Uterus (tissue), 4 donors: Measurements from ENCODE around the gene PLP1. TPM values are rescaled to one million over a fixed set of nuclear protein-coding genes. Genes with fewer than 3 reads are reported as not detected.

Source experiments
- DNase-seq, 2 donors: peaks; one replicate each; pipeline ENCODE4 v3.0.0-alpha.2; 2019 to 2020
- H3K27ac ChIP-seq, 2 donors: fragments of 200-600 bp; sonication (generic); 1 replicate in 1 of 2; 2 replicates in 1 of 2; pipeline ENCODE4 v1.5.1; 2016 to 2018
- H3K27me3 ChIP-seq, 2 donors: fragments of 200-600 bp; sonication (generic); one replicate each; pipeline ENCODE4 v1.5.1; 2018 to 2019; ENCODE audit warnings: control low read depth in 1 of 2
- H3K36me3 ChIP-seq, 2 donors: fragments of 200-600 bp; sonication (generic); one replicate each; pipeline ENCODE4 v1.5.1; 2019; ENCODE audit warnings: control low read depth in 1 of 2
- H3K4me1 ChIP-seq, 2 donors: fragments of 200-600 bp; sonication (generic); one replicate each; pipeline ENCODE4 v1.5.1; 2018 to 2019; ENCODE audit warnings: control low read depth in 1 of 2
- H3K4me3 ChIP-seq, 2 donors: fragments of 200-600 bp; sonication (generic); 1 replicate in 1 of 2; 2 replicates in 1 of 2; pipeline ENCODE4 v1.5.1; 2018 to 2019; ENCODE audit warnings: mild to moderate bottlenecking in 1 of 2
- H3K9me3 ChIP-seq, 2 donors: fragments of 200-600 bp; sonication (generic); one replicate each; pipeline ENCODE4 v1.5.1; 2019; ENCODE audit warnings: control low read depth in 1 of 2
- CTCF ChIP-seq, 4 experiments: fragments of 200-600 bp in 2 of 4; fragments of 450-650 bp in 2 of 4; sonication (generic) in 2 of 4; IDR thresholded peaks; one replicate each; pipeline ENCODE4 v1.5.1; 2016 to 2019; ENCODE audit warnings: antibody characterized with exemption in 4 of 4, mild to moderate bottlenecking in 2 of 4, moderate library complexity in 1 of 4
- POLR2A ChIP-seq, 2 donors: fragments of 450-650 bp; IDR thresholded peaks; one replicate each; pipeline ENCODE4 v1.6.1; 2016; ENCODE audit warnings: antibody characterized with exemption in 2 of 2, mild to moderate bottlenecking in 1 of 2, moderate library complexity in 1 of 2
- intact Hi-C: fragments of 100-400 bp; cut with DNase I; formaldehyde crosslinking; loops from one replicate; pipeline ENCODE4 v1.15.1; 2023; ENCODE audit warnings: low total_unique reads
- total RNA-seq, 4 donors: library from RNA; depleted of rRNA in 3 of 4; stranded (reverse); fragments of >200 nt in 3 of 4; gene quantifications; one replicate each; pipeline versions ENCODE4 v1.1.0 to v1.2.4, GENCODE V29; 2014 to 2023
- donor health status: DM: yes; HTN: yes; CAD: no.

PLP1 gene
- total RNA-seq, 4 donors from 2014 or later = 0.88 to 41.0 (median 2.0) TPM

- H3K4me3 ChIP-seq = no peak overlapping the region
- H3K27me3 ChIP-seq = peaks cover 0 to 7% of the 10 kb centered on the region in 2 donors
- no peaks in the 10 kb centered on the region for H3K4me1 ChIP-seq
- no peaks in the 10 kb centered on the region for H3K9me3 ChIP-seq
- TF ChIP-seq POLR2A (IDR thresholded peaks at IDR 0.05) (no peak), CTCF (IDR thresholded peaks at IDR 0.05) (no peak)
- no peak overlapping the region for H3K27ac ChIP-seq
- no peaks in the 10 kb centered on the region for H3K36me3 ChIP-seq
- DNase-seq = no peak
- intact Hi-C loops = no loop called here
These were observed 43.6 kb upstream of the PLP1 start for GRCh38 chrX:103733017-103733416.

- intact Hi-C loops = no loop called here
- H3K36me3 ChIP-seq = no peaks in the 10 kb centered on the region
- TF ChIP-seq CTCF (IDR thresholded peaks at IDR 0.05) (no peak), POLR2A (IDR thresholded peaks at IDR 0.05) (no peak)
- no peak overlapping the region for H3K27ac ChIP-seq
- no peak for DNase-seq
- H3K4me1 ChIP-seq = no peaks in the 10 kb centered on the region
- peaks cover 0 to 7% of the 10 kb centered on the region in 2 donors for H3K27me3 ChIP-seq
- no peaks in the 10 kb centered on the region for H3K9me3 ChIP-seq
- no peak overlapping the region for H3K4me3 ChIP-seq
These were observed 42.4 kb upstream of the PLP1 start for GRCh38 chrX:103734125-103734760.

- no peak for DNase-seq
- H3K27ac ChIP-seq = no peak overlapping the region
- peaks cover 0 to 7% of the 10 kb centered on the region in 2 donors for H3K27me3 ChIP-seq
- H3K4me3 ChIP-seq = no peak overlapping the region
- intact Hi-C loops = no loop called here
- H3K9me3 ChIP-seq = no peaks in the 10 kb centered on the region
- no peaks in the 10 kb centered on the region for H3K4me1 ChIP-seq
- H3K36me3 ChIP-seq = no peaks in the 10 kb centered on the region
- no peak for TF ChIP-seq CTCF (IDR thresholded peaks at IDR 0.05)
- TF ChIP-seq POLR2A (IDR thresholded peaks at IDR 0.05) = no peak
These were observed 38.9 kb upstream of the PLP1 start for GRCh38 chrX:103737696-103738095.

GRCh38 chrX:103739421-103739820 lies 37.2 kb upstream of the PLP1 start:
- intact Hi-C loops = no loop called here

More at GRCh38 chrX:103739421-103739820, 37.2 kb upstream of the PLP1 start:
- H3K36me3 ChIP-seq = no peaks in the 10 kb centered on the region
- H3K9me3 ChIP-seq = no peaks in the 10 kb centered on the region
- DNase-seq = no peak
- H3K27me3 ChIP-seq = no peaks in the 10 kb centered on the region
- no peak overlapping the region for H3K27ac ChIP-seq
- H3K4me3 ChIP-seq = no peak overlapping the region
- TF ChIP-seq CTCF (IDR thresholded peaks at IDR 0.05) (no peak), POLR2A (IDR thresholded peaks at IDR 0.05) (no peak)
- H3K4me1 ChIP-seq = no peaks in the 10 kb centered on the region
